ENCODE results near the gene ANKMY2.

Gene ANKMY2

DNA sequence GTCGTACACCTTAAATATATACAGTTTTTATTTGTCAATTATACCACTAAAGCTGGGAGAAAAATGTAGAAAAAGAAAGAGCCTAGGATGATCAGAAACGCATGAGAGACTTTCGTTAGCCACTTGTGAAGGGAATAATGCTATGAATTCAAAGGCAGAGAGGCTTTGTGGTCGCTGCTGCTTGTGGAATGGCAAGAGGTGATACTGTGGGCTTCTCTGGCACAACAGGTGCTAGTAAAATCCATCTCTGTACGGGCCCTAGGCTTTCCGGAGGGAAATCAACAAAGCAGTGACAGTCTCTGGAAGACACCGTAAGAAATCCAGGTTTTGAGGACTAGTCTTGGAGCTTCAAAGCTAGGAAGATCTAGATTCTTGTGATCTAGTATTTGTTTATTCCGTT is 66.3 kb downstream of the ANKMY2 start:
- DNase-seq (ENCODE audit: low read depth) = no peak

DNA sequence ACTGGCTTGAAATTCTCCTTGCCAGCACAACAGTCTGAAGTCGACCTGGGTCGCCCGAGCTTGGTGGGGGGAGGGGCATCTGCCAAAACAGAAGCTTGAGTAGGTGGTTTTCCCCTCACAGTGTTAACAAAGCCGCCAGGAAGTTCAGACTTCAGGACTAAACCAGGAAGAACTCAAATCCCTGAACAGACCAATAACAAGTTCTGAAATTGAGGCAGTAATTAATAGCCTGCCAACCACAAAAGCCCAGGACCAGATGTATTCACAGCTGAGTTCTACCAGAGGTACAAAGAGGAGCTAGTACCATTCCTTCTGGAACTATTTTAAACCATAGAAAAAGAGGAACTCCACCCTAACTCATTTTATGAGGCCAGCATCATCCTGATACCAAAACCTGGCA is 73.6 kb downstream of the ANKMY2 start:
- no peak for DNase-seq (ENCODE audit: low read depth)

DNA sequence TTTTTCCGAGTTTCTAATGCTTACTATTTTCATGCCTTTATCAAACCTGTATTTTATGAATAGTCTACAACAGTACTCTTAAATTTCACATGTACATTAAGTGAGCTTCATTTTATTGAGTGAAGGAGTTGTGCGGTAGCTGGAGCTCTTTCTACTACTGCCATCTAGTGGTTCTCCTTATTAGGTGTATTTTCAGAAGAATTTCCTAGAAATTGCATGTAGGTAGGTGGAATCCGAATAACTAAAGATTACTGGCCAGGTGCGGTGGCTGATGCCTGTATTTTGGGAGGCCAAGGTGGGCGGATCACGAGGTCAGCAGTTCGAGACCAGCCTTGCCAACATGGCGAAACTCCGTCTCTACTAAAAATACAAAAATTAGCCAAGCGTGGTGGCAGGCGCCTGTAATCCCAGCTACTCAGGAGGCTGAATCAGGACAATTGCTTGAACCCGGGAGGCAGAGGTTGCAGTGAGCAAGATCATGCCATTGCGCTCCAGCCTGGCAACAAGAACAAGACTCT is 80.6 kb downstream of the ANKMY2 start:
- DNase-seq (ENCODE audit: low read depth) = no peak

DNA sequence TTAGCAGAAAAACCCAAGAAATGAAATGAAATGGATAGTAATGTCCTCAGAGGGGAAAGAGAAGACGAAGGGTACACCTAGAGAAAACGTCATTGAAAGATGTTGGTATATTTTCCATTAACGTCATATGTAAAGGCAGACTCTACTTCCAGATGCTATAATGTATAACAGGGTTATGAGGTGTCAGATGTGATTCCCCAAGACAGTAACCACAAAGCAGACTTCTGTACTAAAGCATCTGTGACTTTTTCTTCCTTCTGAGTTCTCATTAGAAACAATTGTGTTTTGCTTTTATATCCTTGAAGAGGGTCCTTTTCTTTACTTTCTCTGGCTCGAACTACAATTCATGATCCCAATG is 81.6 kb downstream of the ANKMY2 start:
- no peak for DNase-seq (ENCODE audit: low read depth)

DNA sequence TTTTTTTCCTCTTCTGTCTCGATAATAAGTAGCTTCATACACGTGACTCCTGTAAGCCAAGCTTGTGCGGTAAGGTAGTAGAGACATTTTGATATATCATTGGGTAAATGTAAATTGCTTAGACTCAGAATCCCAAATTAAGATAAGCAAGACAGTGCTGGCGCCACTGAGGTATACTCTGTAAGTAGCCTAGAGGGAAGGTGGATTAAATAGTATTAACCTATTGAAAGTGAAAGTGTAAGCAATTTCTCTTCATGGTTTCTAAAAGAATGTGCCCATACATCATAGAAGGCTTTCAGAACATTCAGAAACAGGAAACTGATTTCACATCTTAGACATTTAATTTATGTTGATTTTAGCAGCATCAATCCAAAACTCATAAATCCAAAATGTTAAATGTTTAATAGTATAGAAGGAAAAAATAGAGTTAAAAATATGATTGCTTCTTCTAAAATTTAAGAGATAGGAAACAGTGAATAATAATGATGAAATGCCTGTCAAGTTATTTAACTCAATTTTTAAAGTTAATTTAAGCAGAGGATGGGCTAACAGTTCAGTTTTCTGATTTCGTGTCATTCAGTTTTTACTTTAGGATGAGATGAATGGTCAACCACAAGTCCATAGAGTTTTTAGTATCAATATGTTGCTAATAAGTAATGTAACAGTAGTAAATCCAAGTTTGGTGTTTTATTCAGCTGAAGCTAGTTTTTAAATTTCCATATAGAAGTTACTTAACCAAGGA is 82.1 kb downstream of the ANKMY2 start:
- no peak for DNase-seq (ENCODE audit: low read depth)

DNA sequence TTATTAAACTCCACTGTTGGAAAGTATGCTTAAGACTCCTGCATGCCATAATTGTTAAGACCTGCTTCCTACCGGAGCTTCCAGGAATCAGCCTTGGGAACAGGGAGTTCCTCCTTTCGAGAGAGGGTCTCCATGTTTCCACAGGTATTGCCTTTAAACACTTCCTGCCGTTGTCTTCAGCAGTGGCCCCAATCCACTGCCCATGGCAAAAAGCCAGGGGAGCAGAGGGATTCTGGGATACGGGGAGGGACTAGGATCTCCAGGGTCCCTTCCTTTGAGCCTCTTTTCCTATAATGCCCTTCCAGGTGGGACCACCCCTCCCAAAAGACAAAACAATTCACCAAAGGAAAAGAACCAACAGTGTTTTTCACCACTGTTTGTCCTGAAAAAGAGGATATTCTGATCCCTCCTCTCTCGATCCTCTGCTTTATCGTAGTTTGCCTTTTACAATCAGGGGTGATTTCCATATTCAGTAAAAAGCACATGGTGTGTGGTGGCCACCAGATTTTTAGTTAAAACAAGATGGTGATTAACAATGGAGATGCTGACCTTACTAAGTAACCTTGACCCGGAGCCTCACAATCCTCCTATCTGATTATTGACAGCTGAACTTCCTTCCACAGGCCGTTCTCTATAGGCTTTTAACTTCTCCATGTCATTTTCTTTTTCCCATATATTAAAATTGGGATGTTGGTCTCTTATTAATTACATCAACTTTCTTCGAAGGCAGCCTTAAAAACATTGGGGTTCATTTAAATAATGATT is 82.9 kb downstream of the ANKMY2 start:
- DNase-seq (ENCODE audit: low read depth) = no peak

DNA sequence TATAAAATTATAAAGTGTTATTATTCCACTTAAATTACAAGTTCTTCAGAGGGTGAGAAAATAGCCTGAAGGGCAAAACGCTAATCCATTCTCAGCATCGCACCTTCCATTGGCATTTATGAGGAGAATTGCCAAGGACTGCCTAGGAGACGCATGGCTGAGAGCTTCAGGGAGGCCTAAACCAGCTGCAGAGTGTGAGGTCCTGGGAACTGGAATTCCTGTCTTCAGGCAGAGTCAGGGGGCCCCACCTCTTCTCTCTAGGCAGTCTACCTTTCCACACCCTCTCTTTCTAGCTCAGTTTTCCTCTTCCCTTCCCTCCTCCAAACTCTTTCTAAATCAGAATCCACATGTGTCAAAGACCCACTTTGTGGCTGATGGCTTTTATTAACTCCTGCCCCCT is 83.6 kb downstream of the ANKMY2 start:
- DNase-seq (ENCODE audit: low read depth) = no peak

DNA sequence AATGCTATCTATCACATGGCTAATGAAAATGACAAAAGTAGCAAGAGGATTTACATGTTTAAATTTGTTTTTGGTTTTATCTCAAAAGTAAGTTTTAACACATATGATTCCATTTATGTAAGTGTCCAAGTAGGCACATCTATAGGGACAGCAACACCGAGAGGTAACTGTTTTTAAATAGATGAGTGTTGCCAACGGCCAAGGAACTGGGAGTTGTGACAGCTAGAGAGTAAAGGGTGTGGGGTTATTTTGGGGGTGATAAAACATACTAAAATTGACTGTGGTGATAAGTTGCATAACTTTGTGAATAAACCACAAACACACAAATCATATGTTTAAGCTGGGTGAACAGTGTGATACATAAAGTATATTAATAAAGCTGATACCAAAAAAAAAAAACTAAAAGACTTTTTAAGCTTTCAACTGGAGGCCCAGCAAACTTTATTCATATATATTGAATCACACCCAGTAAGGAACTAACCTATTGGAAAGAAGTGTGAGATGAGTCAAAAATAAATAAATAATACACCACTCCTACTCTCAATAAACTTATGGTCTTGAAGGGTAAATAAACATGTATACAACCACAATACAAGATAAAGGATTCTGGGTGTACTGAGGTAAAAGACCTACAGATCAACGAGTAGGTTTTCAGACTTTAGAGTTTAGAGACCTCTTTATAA is 85.9 kb downstream of the ANKMY2 start:
- DNase-seq (ENCODE audit: low read depth) = no peak

DNA sequence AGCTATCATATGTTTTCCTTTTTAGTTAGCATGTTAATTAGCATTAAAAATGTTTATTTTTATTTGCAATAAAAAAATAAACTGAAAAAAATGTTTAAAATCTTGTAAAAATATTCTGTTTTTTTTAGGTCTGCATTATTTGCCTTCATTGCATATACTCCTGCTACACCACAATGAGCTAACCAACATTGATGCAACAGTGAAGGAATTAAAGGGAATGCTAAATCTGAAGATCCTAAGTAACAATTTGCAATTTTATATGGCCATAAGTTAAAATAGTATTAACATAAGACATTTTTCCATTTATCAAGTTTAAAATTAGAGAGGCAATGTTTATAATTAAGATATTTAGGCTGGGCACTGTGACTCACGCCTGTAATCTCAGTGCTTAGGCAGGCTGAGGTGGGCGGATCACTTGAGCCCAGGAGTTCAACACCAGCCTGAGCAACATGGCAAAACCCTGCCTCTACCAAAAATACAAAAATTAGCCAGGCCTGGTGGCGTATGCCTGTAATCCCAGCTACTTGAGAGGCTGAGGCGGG is 86.7 kb downstream of the ANKMY2 start:
- no peak for DNase-seq (ENCODE audit: low read depth)

DNA sequence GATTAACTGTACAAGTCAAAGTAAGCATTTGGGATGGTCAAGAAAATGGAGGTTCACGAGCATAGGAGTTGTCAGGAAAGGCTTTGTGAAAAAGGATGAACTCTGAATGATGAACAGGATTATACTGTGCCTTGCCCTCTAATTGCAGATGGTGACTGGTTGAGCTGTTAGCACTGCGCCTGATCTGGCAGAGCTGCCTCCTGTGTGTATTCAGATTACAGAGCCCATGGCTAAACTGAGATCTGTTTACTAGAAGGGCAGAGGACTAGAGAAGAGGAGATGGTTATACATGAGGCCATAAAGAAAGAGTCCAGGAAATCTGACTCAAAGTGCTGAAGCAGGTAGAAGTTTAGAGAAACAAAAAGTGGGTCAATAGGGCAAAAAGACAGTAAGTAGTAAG is 89.2 kb downstream of the ANKMY2 start:
- DNase-seq (ENCODE audit: low read depth) = no peak

DNA sequence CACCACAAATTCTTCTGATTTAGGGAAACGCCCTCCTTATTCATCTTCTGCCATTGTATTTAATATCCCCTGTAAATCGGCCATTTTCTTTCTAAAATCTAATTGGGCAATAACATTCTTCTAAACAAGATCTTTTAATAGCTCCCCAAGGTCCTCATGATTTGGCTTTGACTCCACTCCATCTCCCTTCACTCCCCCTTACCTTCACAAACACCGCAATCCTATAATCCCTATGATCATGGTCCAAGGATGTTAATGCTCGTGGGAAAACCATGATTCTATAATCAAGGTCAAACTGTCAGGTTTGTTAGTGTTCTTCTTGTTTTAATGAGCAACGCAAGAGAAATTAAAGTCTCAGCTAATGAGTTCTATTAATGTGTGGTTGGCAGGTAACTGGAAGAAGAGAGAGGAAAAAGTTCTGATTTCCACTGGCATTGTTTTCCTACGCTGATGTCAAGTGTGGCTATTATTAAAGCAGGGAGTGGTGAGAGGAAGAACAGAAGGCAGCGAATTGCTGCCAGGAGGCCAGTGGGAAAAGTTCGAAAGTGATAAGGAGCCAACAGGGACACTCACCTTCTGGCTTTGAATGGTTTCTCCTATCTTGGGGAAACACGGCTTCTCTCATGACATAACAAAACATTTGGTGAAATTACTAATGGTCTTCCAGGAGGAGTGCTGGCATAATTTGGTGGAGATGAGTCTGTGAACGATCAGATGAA is 90.9 kb downstream of the ANKMY2 start:
- no peak for DNase-seq (ENCODE audit: low read depth)

DNA sequence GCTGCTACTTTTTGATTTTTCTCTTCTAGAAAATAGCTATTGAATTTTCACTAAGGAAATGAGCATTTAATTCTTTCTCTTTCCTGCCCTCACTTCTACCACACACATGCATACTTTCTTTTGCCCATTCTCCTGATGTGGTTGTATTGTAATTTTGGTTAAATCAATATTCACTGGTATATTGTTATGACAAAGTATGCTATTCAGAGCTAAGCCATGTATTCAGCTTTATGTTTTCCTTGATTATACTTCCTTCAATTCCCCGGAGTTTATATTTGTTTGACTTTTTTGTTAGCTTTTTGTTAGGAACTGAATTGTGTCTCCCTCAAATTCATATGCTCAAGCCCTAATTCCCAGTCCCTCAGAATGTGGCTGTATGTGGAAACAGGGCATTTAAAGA is 94.9 kb downstream of the ANKMY2 start:
- no peak for DNase-seq (ENCODE audit: low read depth)
